OCI-LY1 (cell line): ENCODE results near the gene LGALS14.

Source experiments
- CTCF ChIP-seq: fragments of 200-600 bp; sonication (generic), shearing (Covaris generic); IDR thresholded peaks from 2 replicates; pipeline ENCODE4 v1.5.1; 2017; ENCODE audit warnings: mild to moderate bottlenecking, antibody characterized with exemption, low read length, moderate library complexity, mixed read lengths
- EZH2 ChIP-seq: fragments of 200-600 bp; sonication (generic), shearing (Covaris generic); IDR thresholded peaks from 2 replicates; pipeline ENCODE4 v1.8.0; 2017; ENCODE audit warnings: borderline replicate concordance, mixed run types, mild to moderate bottlenecking, antibody characterized with exemption, low read length, moderate library complexity, mixed read lengths

- no peak for TF ChIP-seq EZH2
- no peak for TF ChIP-seq CTCF
Observed at GRCh38 chr19:39735688-39736087, 31.4 kb downstream of the LGALS14 start.
